Astrocyte (in vitro differentiated cells and primary cell): ENCODE measurements around the gene SIVA1.

Experiments used
- CTCF ChIP-seq: IDR thresholded peaks from 2 replicates; pipeline ENCODE4 v1.5.1; 2011; ENCODE audit warnings: low read depth, mild to moderate bottlenecking, inconsistent platforms, low read length, moderate library complexity; ENCODE audit not compliant: insufficient read depth
- EZH2 ChIP-seq: IDR thresholded peaks from 2 replicates; pipeline ENCODE4 v1.6.1; 2012; ENCODE audit warnings: mild to moderate bottlenecking, low read length, inconsistent platforms; ENCODE audit not compliant: insufficient read depth

DNA sequence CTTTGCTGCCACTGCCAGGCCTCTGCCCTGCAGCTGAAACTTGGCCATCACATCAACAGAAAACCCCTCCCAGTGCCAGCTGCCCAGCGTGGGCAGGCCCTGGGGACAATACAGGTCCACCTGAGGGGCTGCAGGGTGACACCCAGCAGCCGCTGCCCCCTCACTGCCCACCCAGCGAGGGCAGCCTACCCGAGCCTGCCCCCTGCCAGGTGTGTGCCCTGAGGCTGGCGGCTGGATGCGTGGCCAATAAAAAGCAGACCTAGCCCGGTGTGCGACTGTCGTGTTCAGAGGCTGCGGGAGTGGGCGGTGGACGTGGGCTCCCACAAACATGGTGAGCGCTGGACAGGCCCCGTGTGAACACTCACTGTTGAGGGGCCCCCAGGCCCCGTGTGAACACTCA, 33.6 kb upstream of the SIVA1 start:
- TF ChIP-seq CTCF (no peak), EZH2 (no peak)
